Smooth muscle cell (in vitro differentiated cells): ENCODE results near the gene TAF11L13. TPM values are rescaled to one million over a fixed set of nuclear protein-coding genes. Genes with fewer than 3 reads are reported as not detected.

Source experiments
- DNase-seq: peaks from one replicate; lab custom pipeline; 2025; ENCODE audit not compliant: unreplicated experiment; lab: John Stamatoyannopoulos, UW
- H2AFZ ChIP-seq: fragments of 200-600 bp; sonication (generic); 2 replicates; pipeline ENCODE4 v1.6.0; 2016; ENCODE audit warnings: antibody characterized with exemption, low read depth, mild to moderate bottlenecking
- H3F3A ChIP-seq: fragments of 200-600 bp; sonication (generic); 2 replicates; pipeline ENCODE4 v1.6.0; 2017; ENCODE audit warnings: antibody characterized with exemption, low read depth
- H3K27ac ChIP-seq: fragments of 200-600 bp; sonication (generic); 2 replicates; pipeline ENCODE4 v1.5.1; 2016; ENCODE audit warnings: low read depth, mild to moderate bottlenecking
- H3K27me3 ChIP-seq: fragments of 200-600 bp; sonication (generic); 2 replicates; pipeline ENCODE4 v1.6.1; 2016; ENCODE audit warnings: low read depth, mild to moderate bottlenecking
- H3K36me3 ChIP-seq: fragments of 200-600 bp; sonication (generic); 2 replicates; pipeline ENCODE4 v1.5.1; 2016; ENCODE audit warnings: low read depth
- H3K4me1 ChIP-seq: fragments of 200-600 bp; sonication (generic); 2 replicates; pipeline ENCODE4 v1.5.1; 2016; ENCODE audit warnings: low read depth
- H3K4me2 ChIP-seq: fragments of 200-600 bp; sonication (generic); 2 replicates; pipeline ENCODE4 v1.6.0; 2016; ENCODE audit warnings: mild to moderate bottlenecking
- H3K4me3 ChIP-seq: fragments of 200-600 bp; sonication (generic); 2 replicates; pipeline ENCODE4 v1.5.1; 2016; ENCODE audit warnings: mild to moderate bottlenecking
- H3K79me2 ChIP-seq: fragments of 200-600 bp; sonication (generic); 2 replicates; pipeline ENCODE4 v1.6.0; 2016; ENCODE audit warnings: low read depth, mild to moderate bottlenecking
- H3K9ac ChIP-seq: fragments of 200-600 bp; sonication (generic); 2 replicates; pipeline ENCODE4 v1.6.0; 2016; ENCODE audit warnings: low read depth
- H3K9me3 ChIP-seq: fragments of 200-600 bp; sonication (generic); replicated peaks from 2 replicates; pipeline ENCODE4 v1.5.1; 2016; ENCODE audit warnings: low read depth
- H4K20me1 ChIP-seq: fragments of 200-600 bp; sonication (generic); 2 replicates; pipeline ENCODE4 v1.6.0; 2016; ENCODE audit warnings: low read depth
- WGBS: methylation state at CpG from one replicate; pipeline ENCODE4 v1.1.7; 2016; ENCODE audit warnings: low lambda C conversion rate; 5-methylcytosine and 5-hydroxymethylcytosine counted together
- polyA plus RNA-seq: library from polyadenylated mRNA; unstranded; fragments of >200 nt; fragmentation: Nextera tagmentation; extraction: Ambion mirVana; gene quantifications from 2 replicates; pipeline ENCODE4 v1.2.1, GENCODE V29; 2016
- total RNA-seq: library from RNA; depleted of rRNA; stranded (reverse); fragments of >200 nt; gene quantifications from 2 replicates; pipeline ENCODE4 v1.2.3, GENCODE V29; 2014
- TF ChIP-seq, protein P1 (sequence below): fragments of 200-600 bp; sonication (generic); IDR thresholded peaks from 2 replicates; pipeline ENCODE4 v1.5.1; 2017; ENCODE audit warnings: borderline replicate concordance, mild to moderate bottlenecking, antibody characterized with exemption; ENCODE audit not compliant: insufficient read depth, poor library complexity, severe bottlenecking

Gene TAF11L13
- total and polyA plus RNA-seq, 2 experiments from 2014 or later, result not detected

GRCh38 chr5:17655921-17656320 lies 24.0 kb downstream of the TAF11L13 start:
- Histone ChIP-seq H3K27ac (no peak overlapping the region), H3K36me3 (no peaks in the 10 kb centered on the region), H3K9me3 (no peaks in the 10 kb centered on the region), H3K4me3 (no peak overlapping the region), H3K79me2 (no peaks in the 10 kb centered on the region), H3F3A (no peaks in the 10 kb centered on the region), H3K4me2 (no peak overlapping the region), H3K9ac (no peak overlapping the region), H3K27me3 (no peaks in the 10 kb centered on the region), H2AFZ (no peak overlapping the region), H3K4me1 (no peaks in the 10 kb centered on the region), H4K20me1 (no peaks in the 10 kb centered on the region)
- DNase-seq, result no peak
- TF ChIP-seq, protein P1, sequence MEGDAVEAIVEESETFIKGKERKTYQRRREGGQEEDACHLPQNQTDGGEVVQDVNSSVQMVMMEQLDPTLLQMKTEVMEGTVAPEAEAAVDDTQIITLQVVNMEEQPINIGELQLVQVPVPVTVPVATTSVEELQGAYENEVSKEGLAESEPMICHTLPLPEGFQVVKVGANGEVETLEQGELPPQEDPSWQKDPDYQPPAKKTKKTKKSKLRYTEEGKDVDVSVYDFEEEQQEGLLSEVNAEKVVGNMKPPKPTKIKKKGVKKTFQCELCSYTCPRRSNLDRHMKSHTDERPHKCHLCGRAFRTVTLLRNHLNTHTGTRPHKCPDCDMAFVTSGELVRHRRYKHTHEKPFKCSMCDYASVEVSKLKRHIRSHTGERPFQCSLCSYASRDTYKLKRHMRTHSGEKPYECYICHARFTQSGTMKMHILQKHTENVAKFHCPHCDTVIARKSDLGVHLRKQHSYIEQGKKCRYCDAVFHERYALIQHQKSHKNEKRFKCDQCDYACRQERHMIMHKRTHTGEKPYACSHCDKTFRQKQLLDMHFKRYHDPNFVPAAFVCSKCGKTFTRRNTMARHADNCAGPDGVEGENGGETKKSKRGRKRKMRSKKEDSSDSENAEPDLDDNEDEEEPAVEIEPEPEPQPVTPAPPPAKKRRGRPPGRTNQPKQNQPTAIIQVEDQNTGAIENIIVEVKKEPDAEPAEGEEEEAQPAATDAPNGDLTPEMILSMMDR, result no peak
- 93% methylated on average over 5 of the region's 6 CpGs for WGBS

DNA sequence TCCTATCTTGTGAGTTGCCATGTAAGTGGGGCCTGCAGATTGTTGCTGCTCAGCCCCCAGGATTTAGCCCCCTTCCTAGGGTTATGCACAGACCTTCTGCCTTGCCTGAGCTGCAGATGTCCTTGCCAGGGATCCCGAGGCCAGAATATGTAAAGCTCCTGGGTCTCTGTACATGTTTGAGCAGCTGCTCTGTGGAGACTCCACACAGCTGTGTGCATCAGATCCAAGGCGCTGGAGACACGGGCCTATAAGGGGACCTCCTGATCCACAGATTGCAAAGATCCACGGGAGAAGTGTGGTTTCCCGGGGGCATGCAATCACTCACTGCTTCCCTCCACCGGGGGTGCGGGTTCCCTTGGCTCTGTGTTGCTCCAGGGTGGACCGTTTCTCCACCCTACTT lies 31.3 kb downstream of the TAF11L13 start:
- H3K9ac ChIP-seq, result no peak overlapping the region
- H3K4me1 ChIP-seq, result no peaks in the 10 kb centered on the region
- no peaks in the 10 kb centered on the region for H3K27me3 ChIP-seq
- no peak overlapping the region for H3K4me3 ChIP-seq
- TF ChIP-seq, protein P1, result no peak
- no peak for DNase-seq
- no peak overlapping the region for H3K27ac ChIP-seq
- H2AFZ ChIP-seq, result no peak overlapping the region
- no peaks in the 10 kb centered on the region for H3K36me3 ChIP-seq
- H3K9me3 ChIP-seq, result no peaks in the 10 kb centered on the region
- no peak overlapping the region for H3K4me2 ChIP-seq
- H3K79me2 ChIP-seq, result no peaks in the 10 kb centered on the region
- WGBS, result 92% methylated on average over 8 of the region's 8 CpGs
- H3F3A ChIP-seq, result no peaks in the 10 kb centered on the region
- no peaks in the 10 kb centered on the region for H4K20me1 ChIP-seq

DNA sequence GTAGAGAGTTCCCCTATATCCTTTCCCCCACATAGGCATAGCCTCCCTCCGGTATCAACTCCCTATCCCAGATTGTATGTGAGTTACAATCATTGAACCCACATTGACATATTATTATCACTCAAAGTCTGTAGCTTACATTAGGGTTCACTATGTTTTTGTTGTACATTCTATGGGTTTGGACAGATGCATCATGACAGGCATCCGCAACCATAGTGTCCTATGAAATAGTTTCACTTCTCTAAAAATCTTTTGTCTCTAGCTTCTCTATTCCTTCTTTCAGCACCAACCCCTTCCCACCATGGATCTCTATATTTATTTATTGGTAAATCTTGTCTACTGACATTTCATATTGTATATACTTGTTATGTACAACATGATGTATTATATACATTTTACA lies 33.9 kb downstream of the TAF11L13 start:
- H3K4me2 ChIP-seq, result no peak overlapping the region
- no peak overlapping the region for H3K9ac ChIP-seq
- DNase-seq, result no peak
- H3K9me3 ChIP-seq, result no peaks in the 10 kb centered on the region
- TF ChIP-seq, protein P1, result no peak
- no peaks in the 10 kb centered on the region for H3K79me2 ChIP-seq
- H2AFZ ChIP-seq, result no peak overlapping the region
- no peaks in the 10 kb centered on the region for H3K27me3 ChIP-seq
- no peaks in the 10 kb centered on the region for H4K20me1 ChIP-seq
- H3K4me3 ChIP-seq, result no peak overlapping the region
- no peaks in the 10 kb centered on the region for H3K4me1 ChIP-seq
- no peaks in the 10 kb centered on the region for H3K36me3 ChIP-seq
- no peak overlapping the region for H3K27ac ChIP-seq
- H3F3A ChIP-seq, result no peaks in the 10 kb centered on the region
- WGBS, result 97% methylated on average over 2 of the region's 2 CpGs

DNA sequence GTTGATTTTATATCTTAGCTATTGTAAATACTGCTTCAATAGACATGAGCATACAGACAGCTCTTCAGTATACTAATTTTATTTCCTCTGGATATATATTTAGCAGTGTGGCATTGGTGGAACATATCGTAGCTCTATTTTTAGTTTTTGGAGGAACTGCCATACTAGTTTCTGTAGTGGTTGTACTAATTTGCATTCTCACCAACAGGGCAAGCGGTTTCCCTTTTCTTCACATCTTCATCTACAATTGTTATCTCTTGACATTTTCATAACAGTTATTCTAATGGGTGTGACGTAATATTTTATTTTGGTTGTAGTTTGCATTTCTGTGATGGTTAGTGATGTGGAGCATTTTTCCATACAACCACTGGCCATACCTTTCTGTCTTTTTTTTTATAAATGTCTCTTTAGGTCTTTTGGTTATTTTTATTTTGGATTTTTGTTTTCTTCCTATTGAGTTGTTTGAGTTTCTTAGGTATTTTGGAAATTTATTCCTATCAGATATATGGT lies 34.9 kb downstream of the TAF11L13 start:
- no peaks in the 10 kb centered on the region for H3K9me3 ChIP-seq
- H3F3A ChIP-seq, result no peaks in the 10 kb centered on the region
- no peaks in the 10 kb centered on the region for H3K36me3 ChIP-seq
- no peak overlapping the region for H3K4me2 ChIP-seq
- H3K9ac ChIP-seq, result no peak overlapping the region
- H3K27ac ChIP-seq, result no peak overlapping the region
- no peaks in the 10 kb centered on the region for H3K4me1 ChIP-seq
- no peak overlapping the region for H3K4me3 ChIP-seq
- H3K27me3 ChIP-seq, result no peaks in the 10 kb centered on the region
- TF ChIP-seq, protein P1, result no peak
- H3K79me2 ChIP-seq, result no peaks in the 10 kb centered on the region
- H4K20me1 ChIP-seq, result no peaks in the 10 kb centered on the region
- no peak for DNase-seq
- no peak overlapping the region for H2AFZ ChIP-seq
- 94% methylated on average over 3 of the region's 3 CpGs for WGBS
